Activated naive CD4-positive, alpha-beta T cell treated with anti-CD3 and anti-CD28 coated beads for 36 hours (primary cell): ENCODE measurements around the gene ERBB4. TPM values are rescaled to one million over a fixed set of nuclear protein-coding genes. Genes with fewer than 3 reads are reported as not detected.

Experiments
- CTCF ChIA-PET: fragments of 350-600 bp; sonication (Branson Sonifier 250); formaldehyde crosslinking; loops from one replicate; lab custom pipeline; 2021; ENCODE audit warnings: antibody characterized with exemption; lab: Charles Lee
- DNase-seq: peaks from one replicate; pipeline ENCODE4 v3.0.0-alpha.2; 2020
- H3K27ac Mint-ChIP-seq: one replicate; pipeline ENCODE4 v1.8.0; 2021; ENCODE audit warnings: mild to moderate bottlenecking, mixed read lengths
- H3K27me3 Mint-ChIP-seq: one replicate; pipeline ENCODE4 v1.8.0; 2021; ENCODE audit warnings: low read depth, mixed read lengths
- H3K36me3 Mint-ChIP-seq: one replicate; pipeline ENCODE4 v1.8.0; 2021; ENCODE audit warnings: low read depth, mixed read lengths
- H3K4me1 Mint-ChIP-seq: one replicate; pipeline ENCODE4 v1.8.0; 2021; ENCODE audit warnings: low read depth, mixed read lengths
- H3K4me3 Mint-ChIP-seq: one replicate; pipeline ENCODE4 v1.8.0; 2021; ENCODE audit warnings: mild to moderate bottlenecking, moderate library complexity, mixed read lengths
- H3K9me3 Mint-ChIP-seq: one replicate; pipeline ENCODE4 v1.8.0; 2021; ENCODE audit warnings: mixed read lengths
- intact Hi-C: fragments of 100-400 bp; cut with micrococcal nuclease; formaldehyde crosslinking; loops from one replicate; pipeline ENCODE4 v1.15.1; 2023
- microRNA-seq: library from miRNA; unstranded; fragments of <30 nt; microRNA quantifications from one replicate; pipeline ENCODE4 v1.2.0, GENCODE V29; 2022; ENCODE audit warnings: borderline microRNAs expressed, borderline replicate concordance
- total RNA-seq, 2 experiments: library from RNA; stranded (reverse); gene quantifications; one replicate each; pipeline ENCODE4 v1.2.3, GENCODE V29; 2021

The ERBB4 gene
- total RNA-seq, 2 experiments from 2014 or later: not detected

DNA sequence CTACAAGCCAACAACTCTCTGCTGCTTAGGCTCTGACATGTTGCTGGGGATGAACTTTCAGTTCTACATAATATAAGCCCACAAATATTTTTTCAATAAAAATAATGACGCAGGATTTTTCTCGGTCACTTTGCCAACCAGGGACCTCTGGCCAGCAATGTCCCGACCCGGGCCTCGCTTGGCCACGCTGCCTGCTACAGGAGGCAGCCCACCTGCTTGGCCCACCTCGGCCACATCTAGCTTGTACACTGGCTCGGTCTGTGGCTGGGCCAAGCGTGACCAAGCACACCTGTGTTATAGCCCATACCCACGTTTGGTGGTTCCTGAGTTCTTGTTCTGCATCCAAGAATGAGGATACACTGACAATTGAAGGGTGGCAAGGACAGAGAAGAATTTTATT lies 1208.7 kb downstream of the ERBB4 start:
- Mint-ChIP-seq H3K27ac (no peak overlapping the region), H3K27me3 (no peaks in the 10 kb centered on the region), H3K4me1 (no peaks in the 10 kb centered on the region), H3K9me3 (no peaks in the 10 kb centered on the region), H3K36me3 (no peaks in the 10 kb centered on the region), H3K4me3 (no peak overlapping the region)
- no peak for DNase-seq
- CTCF ChIA-PET: no interaction called here
- intact Hi-C loops: no loop called here

- intact Hi-C loops: no loop called here
- Mint-ChIP-seq H3K27ac (no peak overlapping the region), H3K4me3 (no peak overlapping the region), H3K4me1 (no peaks in the 10 kb centered on the region), H3K36me3 (no peaks in the 10 kb centered on the region), H3K27me3 (no peaks in the 10 kb centered on the region), H3K9me3 (peaks cover 4% of the 10 kb centered on the region)
- CTCF ChIA-PET: no interaction called here
- no peak for DNase-seq
These were observed 1209.2 kb downstream of the ERBB4 start for GRCh38 chr2:211329421-211329820.

DNA sequence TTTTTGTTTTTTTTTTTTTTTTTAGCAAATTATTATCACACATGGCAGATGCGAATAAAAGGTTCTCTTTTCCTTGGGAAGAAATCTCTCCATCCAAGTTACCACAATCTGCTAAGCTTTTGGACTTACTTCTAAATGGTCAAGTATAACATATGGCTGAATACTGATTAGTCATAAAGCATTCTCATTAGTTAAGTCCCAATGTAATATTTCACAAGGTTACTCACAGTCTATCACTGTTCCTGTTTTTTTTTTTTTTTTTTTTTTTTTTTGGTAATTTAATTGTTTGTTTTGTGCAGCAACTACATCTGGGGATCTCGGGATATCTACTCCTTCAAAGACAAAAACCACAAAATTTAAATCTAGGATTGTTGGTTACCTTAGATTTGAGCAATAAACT lies 1210.5 kb downstream of the ERBB4 start:
- CTCF ChIA-PET: no interaction called here
- Mint-ChIP-seq H3K4me1 (no peaks in the 10 kb centered on the region), H3K4me3 (no peak overlapping the region), H3K9me3 (peaks cover 11% of the 10 kb centered on the region), H3K36me3 (no peaks in the 10 kb centered on the region), H3K27ac (no peak overlapping the region), H3K27me3 (no peaks in the 10 kb centered on the region)
- DNase-seq: no peak
- intact Hi-C loops: no loop called here

Small RNAs within 50 kb of the gene (microRNA-seq; reads per million reads assigned to microRNA genes)
- not detected for gene MIR548F2
